Middle frontal gyrus (tissue), 1 donor: ENCODE data around the gene SHMT2.
"Not testable (repeated sequence)": the region's sequence is repeated elsewhere in the genome, so short reads cannot be mapped to it uniquely, and the experiment has no call there.

Experiments
- DNase-seq: peaks from one replicate; pipeline ENCODE4 v3.0.0-alpha.2; 2015; ENCODE audit warnings: low spot score; ENCODE audit errors: extremely low spot score

SHMT2 gene

DNA sequence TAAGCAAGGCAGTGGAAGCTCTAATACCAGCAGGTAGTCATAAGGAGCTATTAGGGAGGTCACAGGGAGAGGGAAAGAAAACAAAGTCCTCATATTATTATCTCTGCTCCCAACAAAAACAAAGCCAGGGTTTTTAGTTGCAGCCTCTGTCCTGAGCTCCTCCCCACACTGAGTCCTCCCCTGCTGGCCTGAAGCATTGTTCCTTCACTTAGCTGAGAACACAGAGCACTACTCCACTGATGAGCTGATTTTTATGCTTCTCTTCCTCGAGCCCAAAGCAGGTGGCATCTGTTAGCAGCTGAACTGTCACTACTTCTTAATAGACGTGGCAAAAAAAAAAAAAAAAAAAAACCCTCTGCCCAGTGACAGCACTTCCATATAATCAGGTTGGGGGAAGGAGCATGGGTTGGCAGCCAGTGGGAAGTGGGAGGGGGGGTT lies 31.9 kb downstream of the SHMT2 start:
- DNase-seq = no peak

DNA sequence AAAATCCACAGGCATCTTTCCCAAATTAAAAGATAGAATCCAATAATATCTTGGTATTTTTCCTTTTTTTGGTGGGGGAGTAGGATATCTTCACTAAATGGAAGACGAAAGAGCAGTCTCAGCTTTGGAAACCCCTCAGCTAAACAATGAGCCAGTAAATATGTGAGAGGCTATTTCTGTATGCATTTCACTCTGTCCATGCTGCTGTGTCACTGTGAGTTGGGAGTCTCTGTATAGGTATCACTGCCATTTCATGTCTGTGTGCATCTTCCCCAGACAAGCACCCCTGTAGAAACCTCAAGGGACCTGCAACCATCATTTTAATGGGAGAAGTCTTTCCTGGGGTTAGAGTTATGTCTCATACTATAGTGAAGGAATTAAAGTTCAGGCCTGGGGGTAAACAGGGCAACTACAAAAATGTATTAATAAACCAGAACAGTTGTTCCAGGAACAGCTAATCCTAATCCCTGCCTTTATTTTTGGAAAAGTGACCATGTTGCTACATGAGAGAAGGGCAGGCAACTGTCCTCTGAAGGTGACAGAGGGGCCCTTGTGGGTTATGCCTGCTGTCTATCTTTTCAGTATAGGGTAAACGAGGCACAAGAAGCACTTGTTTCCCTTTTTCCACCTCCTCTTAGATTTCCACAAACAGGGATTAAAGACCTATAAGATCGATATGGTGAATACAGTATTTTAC lies 32.8 kb downstream of the SHMT2 start:
- DNase-seq = no peak

DNA sequence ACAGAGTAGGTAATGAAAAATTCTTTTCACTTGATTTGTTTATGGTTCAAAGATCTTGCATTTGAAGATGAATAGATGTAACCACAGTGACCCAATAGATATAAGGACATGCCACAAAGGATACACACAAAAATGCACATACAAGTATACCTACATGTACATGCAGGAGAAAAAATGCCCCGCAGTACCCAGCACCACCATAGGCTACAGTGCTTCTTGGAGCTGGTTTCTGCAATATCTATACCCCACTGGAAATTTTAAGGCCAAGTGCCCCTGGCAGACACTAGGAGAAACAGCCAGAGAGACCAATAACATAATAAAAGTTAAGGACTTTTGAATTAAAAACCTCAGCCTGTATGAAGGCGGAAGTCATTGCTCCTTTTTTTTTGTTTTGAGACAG lies 33.6 kb downstream of the SHMT2 start:
- no peak for DNase-seq

DNA sequence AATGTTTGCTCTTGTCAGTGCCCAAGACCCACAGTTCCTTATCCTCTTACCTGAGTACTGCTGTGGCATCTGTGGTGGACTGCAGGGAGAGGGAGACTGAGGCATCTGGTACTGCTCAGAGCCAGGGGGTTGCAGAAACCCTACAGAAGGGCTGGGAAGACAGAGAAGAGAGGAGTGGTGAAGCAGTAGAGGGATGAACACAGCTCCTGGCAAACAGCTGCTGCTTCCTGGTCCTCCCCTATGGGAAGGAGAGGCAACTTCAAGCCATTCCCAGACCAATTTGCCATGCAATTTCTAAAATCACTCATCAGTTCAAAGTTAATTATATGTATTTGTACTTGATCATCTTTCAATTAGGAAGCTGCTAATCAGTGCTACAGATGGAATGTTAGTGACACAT lies 37.2 kb downstream of the SHMT2 start:
- DNase-seq = no peak

DNA sequence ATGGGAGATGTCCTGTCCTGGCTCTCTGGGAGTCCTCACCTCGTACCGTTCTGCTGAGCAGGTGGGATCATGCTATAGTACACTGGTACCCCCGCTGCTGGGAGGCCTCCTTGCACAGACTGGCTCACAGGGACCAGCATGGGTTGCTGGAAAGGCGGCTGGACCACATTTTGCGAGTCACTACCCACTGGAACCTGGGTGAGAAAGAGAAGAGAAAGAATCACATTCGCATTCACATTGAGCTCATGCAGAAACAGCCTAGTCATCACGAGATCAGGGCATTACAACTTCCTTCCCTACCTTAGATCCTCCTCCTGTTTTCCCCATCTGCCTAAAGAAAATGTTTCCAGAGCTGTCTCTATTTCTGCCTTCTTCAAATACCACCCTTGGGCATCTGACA lies 38.8 kb downstream of the SHMT2 start:
- DNase-seq = no peak

DNA sequence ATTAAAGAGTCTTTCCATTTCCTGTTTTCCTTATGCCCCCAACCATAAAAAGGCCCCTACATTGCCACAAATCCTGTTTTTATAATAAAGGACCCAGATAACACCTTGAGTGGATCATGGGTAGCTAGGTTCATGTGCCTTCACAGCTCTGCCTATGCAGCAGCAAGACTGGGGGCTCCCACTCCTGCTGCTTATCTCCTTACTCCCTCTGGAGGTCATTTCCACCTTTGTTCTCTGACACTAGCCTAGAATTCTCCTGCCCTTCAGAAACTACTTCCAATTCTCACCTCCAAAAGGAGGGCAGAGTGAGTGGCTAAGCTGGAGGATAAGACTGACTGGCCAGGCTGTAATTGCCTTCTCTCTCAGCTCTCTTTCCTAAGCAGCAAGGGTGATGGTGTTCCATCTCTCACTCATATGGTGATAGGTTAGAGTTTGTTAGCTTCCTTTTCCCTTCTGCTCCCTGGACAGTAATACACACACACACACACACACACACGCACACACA lies 41.5 kb downstream of the SHMT2 start:
- no peak for DNase-seq

DNA sequence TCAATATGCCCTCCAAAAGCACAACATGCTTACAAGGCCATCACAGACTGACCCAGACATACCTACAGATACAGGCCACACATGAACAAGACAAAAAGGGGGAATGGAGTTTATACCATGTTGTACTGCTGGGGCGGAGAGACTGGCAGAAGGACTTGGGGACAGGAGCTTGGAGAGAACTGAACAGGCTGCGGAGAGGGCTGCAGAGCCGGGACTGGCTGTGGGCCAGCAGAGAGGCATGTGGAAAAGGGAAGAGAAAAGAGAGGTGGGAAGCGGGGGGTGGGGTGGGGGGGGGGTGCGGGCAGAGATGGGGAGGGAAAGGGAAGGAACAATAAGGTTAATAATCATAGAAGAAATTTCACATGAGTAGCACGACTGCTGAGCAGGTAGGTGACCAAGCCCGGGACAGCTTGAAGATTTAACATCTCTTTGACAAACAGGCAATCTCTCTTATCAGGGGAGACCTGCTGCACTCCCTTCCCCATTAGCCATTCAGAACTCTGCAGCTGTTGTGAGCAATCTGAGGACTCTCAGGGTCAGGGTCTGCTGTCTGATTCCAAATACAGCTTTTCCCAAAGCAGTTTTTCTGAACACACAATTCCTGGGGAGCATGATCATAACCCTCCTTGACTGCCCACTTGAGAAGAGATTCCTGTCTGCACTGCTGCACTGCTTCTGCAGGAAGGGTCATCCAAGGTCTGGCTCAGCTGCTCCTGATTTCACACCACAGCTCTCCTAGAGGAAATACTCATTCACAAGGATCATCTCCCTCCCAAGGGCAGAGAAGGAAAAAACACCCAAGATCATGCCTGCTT lies 43.0 kb downstream of the SHMT2 start:
- DNase-seq = no peak

DNA sequence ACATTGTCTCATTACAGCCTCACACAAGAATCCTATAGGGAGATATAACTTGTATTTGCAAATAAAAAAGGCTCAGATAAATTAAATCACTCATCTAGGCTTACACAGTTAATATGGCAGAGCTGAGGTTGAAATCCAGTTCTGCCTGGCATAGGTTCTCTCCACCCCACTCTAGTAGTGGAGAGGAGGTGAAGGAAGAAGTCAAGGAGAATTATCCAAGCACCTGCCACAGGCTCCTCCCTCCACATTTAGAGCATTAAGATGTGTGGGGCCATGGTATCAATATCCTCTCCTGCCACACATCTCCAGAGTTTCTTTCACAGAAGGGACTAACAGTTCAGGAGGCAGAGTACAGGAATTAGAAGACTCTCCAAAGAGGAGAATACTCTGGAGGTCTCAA lies 44.0 kb downstream of the SHMT2 start:
- DNase-seq = no peak

DNA sequence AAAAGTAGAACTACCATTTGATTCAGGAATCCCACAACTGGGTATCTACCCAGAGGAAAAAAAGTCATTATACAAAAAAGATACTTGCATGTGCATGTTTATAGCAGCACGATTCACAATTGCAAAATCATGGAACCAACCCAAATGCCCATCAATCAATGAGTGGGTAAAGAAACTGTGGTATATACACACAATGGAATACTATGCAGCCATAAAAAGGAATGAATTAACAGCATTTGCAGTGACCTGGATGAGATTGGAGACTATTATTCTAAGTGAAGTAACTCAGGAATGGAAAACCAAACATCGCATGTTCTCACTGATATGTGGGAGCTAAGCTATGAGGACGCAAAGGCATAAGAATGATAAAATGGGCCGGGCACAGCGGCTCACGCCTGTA lies 46.7 kb downstream of the SHMT2 start:
- not testable (repeated sequence) for DNase-seq

DNA sequence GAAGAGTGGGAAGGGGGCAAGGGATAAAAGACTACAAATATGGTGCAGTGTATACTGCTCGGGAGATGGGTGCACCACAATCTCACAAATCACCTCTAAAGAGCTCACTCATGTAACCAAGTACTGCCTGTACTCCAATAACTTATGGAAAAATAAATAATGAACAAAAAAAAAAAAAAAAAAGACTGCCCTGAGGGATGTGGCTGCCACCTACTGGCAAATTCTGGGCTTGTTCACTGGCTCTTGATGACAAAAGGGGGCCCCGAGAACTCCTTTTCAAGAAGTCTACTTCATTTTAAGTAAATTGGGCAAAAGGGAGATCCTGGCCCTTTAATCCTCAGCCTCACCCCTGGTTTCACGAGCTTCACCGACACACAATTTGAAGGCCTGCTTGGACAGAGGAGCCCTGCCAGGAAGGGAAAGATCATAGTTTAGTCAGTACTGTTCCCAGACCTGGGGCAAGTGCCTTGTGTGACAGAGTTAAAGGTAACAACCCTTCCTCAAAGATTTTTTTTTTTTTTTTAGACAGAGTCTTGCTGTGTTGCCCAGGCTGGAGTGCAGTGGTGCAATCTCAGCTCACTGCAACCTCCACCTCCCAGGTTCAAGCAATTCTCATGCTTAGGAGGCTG lies 47.5 kb downstream of the SHMT2 start:
- DNase-seq = no peak

DNA sequence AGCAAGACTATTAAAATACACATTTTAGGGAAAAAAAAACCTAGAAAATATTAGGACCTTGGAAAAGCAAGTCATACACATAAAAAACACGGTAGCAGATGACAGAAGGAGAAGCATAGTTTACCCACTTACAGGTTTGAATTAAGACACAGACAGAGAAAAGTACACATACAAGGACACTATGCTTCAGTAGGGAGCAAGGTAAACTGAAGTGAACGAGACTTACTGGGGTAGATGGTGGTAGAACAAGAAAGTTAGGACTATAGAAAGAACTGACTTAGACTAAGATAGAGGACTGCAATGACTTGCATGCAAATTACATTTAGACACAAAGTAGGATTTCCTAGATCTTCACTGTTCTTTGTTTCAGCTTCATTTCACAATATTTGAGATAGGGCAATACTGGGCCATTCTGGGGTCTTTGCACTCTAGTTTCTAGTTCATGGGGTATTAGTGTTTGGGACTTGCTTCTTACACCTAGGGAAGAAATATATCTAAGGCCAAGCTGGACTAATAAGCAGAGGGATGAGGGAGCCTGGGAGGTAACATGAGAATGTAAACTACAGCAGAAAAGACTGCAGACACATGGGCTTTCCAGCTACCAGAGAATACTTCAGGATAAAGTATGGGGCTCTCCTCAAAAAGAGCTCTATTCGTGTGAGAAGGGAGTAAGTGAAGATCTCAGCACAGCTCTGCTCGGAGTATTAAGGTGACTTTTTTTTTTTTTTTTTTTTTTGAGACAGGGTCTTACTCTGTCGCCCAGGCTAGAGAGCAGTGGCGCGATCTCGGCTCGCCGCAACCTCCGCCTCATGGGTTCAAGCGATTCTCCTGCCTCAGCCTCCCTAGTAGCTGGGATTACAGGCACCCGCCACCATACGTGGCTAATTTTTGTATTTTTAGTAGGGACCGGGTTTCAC lies 49.2 kb downstream of the SHMT2 start:
- DNase-seq = no peak

DNA sequence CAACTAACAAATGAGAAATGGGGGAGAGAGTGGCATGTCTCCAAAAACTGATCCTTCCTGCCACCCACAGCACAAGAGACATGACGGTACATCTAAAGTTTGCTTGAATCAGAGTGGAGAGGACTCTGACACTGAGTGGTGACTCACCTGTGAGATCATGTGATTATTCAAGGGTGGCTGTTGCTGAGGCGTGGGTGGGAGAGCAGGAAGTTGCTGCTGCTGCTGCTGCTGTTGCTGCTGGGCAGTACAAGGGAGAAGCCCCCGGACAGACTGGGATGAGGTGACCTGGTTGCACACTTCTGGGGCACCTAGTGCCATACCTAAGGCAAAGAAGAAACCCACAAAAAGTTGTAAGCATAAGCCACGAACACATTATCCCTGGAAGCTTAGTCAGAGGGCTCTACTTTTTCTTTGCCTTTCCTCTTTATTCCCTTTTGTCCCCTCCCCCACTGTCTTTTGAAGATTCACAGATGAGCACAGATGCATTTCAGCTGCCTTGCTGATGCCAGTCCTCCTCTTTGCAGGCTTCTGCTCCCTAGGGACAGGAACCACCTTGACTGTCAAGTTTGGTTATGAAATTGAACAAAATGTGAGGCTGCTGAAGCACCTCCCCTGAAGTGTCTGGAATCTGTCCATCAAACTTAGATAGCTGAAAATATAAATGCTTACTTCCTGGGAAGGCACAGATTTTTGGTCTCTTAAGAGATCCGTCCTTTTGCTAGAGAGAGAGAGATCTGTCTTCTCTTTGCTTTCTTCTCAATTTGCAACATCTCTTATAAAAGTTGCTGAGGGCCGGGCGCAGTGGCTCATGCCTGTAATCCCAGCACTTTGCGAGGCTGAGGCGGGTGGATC lies 50.9 kb downstream of the SHMT2 start:
- peak; percentile 43 for DNase-seq

DNA sequence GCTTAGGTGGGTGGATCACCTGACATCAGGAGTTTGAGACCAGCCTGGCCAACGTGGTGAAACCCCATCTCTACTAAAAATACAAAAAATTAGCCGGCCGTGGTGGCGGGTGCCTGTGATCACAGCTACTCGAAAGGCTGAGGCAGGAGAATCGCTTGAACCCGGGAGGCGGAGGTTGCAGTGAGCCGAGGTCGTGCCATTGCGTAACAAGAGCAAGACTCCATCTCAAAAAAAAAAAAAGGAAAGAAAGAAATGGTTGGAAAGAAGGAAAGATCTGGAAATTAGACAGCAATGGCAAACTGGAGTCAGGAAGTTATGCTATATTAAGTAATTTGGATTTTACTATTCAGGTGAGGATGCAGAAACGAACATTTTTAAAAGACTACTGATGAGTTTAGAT lies 52.6 kb downstream of the SHMT2 start:
- DNase-seq = not testable (repeated sequence)
